ENCODE results near the gene PXN. TPM values are rescaled to one million over a fixed set of nuclear protein-coding genes. Genes with fewer than 3 reads are reported as not detected.

The PXN gene
- total and polyA plus RNA-seq, 2 of the 13 experiments (the other 11 are each of a cell fraction or from before 2014, with no cell fraction given), result 13.6 to 14.2 TPM

GRCh38 chr12:120292661-120293531, 27.4 kb upstream of the PXN start, which contains the start of gene RNU4-1 (continued):
- TF ChIP-seq NFAT5 (CRISPR knock-in tag; IDR thresholded peaks at IDR 0.05) (0 out of 2 replicates have a peak, but pooled peaks have one; percentile 24), PAWR (CRISPR knock-in tag; IDR thresholded peaks at IDR 0.05; ENCODE audit: borderline replicate concordance) (no peak), ISX (CRISPR knock-in tag; conservative IDR thresholded peaks at IDR 0.05) (no peak), ZFP37 (CRISPR knock-in tag; IDR thresholded peaks at IDR 0.05; ENCODE audit: borderline replicate concordance) (peak; percentile 49; the same call in 1 of the 2 replicates), PHF20 (CRISPR knock-in tag; IDR thresholded peaks at IDR 0.05) (no peak), ZNF790 (CRISPR knock-in tag; IDR thresholded peaks at IDR 0.05; ENCODE audit: borderline replicate concordance) (no peak), HDAC1 (CRISPR knock-in tag; IDR thresholded peaks at IDR 0.05) (peak; percentile 41; the same call in 1 of the 2 replicates), ARNT2 (CRISPR knock-in tag; IDR thresholded peaks at IDR 0.05; ENCODE audit: low read depth) (peak; percentile 77), ZNF616 (CRISPR knock-in tag; IDR thresholded peaks at IDR 0.05; ENCODE audit: low read depth) (no peak), ZBTB49 (CRISPR knock-in tag; IDR thresholded peaks at IDR 0.05; ENCODE audit: borderline replicate concordance) (no peak), ZNF619 (CRISPR knock-in tag; IDR thresholded peaks at IDR 0.05) (no peak), ZNF441 (CRISPR knock-in tag; IDR thresholded peaks at IDR 0.05; ENCODE audit: borderline replicate concordance) (0 out of 2 replicates have a peak, but pooled peaks have one; percentile 24), THRA (CRISPR knock-in tag; IDR thresholded peaks at IDR 0.05; ENCODE audit: borderline replicate concordance) (peak; percentile 77; the same call in 1 of the 2 replicates), MIXL1 (CRISPR knock-in tag; IDR thresholded peaks at IDR 0.05) (peak; percentile 93), RNF219 (CRISPR knock-in tag; IDR thresholded peaks at IDR 0.05) (no peak), ARNT (IDR thresholded peaks at IDR 0.05) (no peak), ZNF564 (CRISPR knock-in tag; IDR thresholded peaks at IDR 0.05) (no peak)

Measured in HepG2 (cell line).